PC-9 (cell line): Measurements from ENCODE around the gene AKNAD1. TPM values are rescaled to one million over a fixed set of nuclear protein-coding genes. Genes with fewer than 3 reads are reported as not detected.

ENCODE experiments used
- BruUV-seq: library from RNA; stranded (reverse); fragments of 400-500 nt; replicated peaks from 2 replicates; lab custom pipeline; 2021; lab: Mats Ljungman, UMichigan
- CTCF ChIA-PET: fragments of 300-600 bp; sonication (Branson Sonifier 250); formaldehyde crosslinking; loops from one replicate; lab custom pipeline; 2022; ENCODE audit warnings: antibody characterized with exemption; lab: Charles Lee
- POLR2A ChIA-PET: fragments of 300-600 bp; sonication (Branson Sonifier 250); formaldehyde crosslinking; loops from one replicate; lab custom pipeline; 2022; ENCODE audit warnings: antibody characterized with exemption; ENCODE audit not compliant: unreplicated experiment; lab: Charles Lee
- DNase-seq, 2 experiments: peaks; one replicate each; pipeline versions ENCODE4 v3.0.0 to v3.0.0-alpha.2; 2015 to 2022; ENCODE audit warnings: mixed read lengths in 1 of 2
- H2AFZ ChIP-seq: fragments of 200-600 bp; sonication (generic); 2 replicates; pipeline ENCODE4 v1.8.1; 2017; ENCODE audit warnings: antibody characterized with exemption
- H3F3A ChIP-seq: fragments of 200-600 bp; sonication (generic); 2 replicates; pipeline ENCODE4 v1.8.1; 2017; ENCODE audit warnings: antibody characterized with exemption, mild to moderate bottlenecking, low read depth; ENCODE audit not compliant: insufficient read depth
- H3K27ac ChIP-seq: fragments of 200-600 bp; sonication (generic); 2 replicates; pipeline ENCODE4 v1.6.1; 2016; ENCODE audit warnings: mixed run types
- H3K27me3 ChIP-seq: fragments of 200-600 bp; sonication (generic); 2 replicates; pipeline ENCODE4 v1.6.1; 2016; ENCODE audit warnings: low read depth, mixed run types; ENCODE audit not compliant: insufficient read depth
- H3K36me3 ChIP-seq: fragments of 200-600 bp; sonication (generic); 2 replicates; pipeline ENCODE4 v1.6.1; 2016; ENCODE audit warnings: low read depth, mixed run types
- H3K4me1 ChIP-seq: fragments of 200-600 bp; sonication (generic); replicated peaks from 2 replicates; pipeline ENCODE4 v1.6.1; 2016; ENCODE audit warnings: mixed run types; ENCODE audit not compliant: insufficient read depth
- H3K4me2 ChIP-seq: fragments of 200-600 bp; sonication (generic); 2 replicates; pipeline ENCODE4 v1.6.1; 2017; ENCODE audit warnings: mixed run types
- H3K4me3 ChIP-seq: fragments of 200-600 bp; sonication (generic); 2 replicates; pipeline ENCODE4 v1.6.1; 2016; ENCODE audit warnings: mixed run types
- H3K79me2 ChIP-seq: fragments of 200-600 bp; sonication (generic); 2 replicates; pipeline ENCODE4 v1.6.1; 2017; ENCODE audit warnings: low read depth, mixed run types
- H3K9me2 ChIP-seq: fragments of 200-600 bp; sonication (generic); 2 replicates; pipeline ENCODE4 v1.8.1; 2017; ENCODE audit warnings: mild to moderate bottlenecking; ENCODE audit not compliant: insufficient read depth
- H3K9me3 ChIP-seq: fragments of 200-600 bp; sonication (generic); 2 replicates; pipeline ENCODE4 v1.8.1; 2016; ENCODE audit warnings: low read depth; ENCODE audit not compliant: insufficient read depth
- H4K20me1 ChIP-seq: fragments of 200-600 bp; sonication (generic); 2 replicates; pipeline ENCODE4 v1.8.1; 2017; ENCODE audit not compliant: insufficient read depth
- CTCF ChIP-seq: fragments of 200-600 bp; sonication (generic); conservative IDR thresholded peaks from 2 replicates; pipeline ENCODE4 v1.6.1; 2017; ENCODE audit warnings: mixed run types, antibody characterized with exemption, mild to moderate bottlenecking, moderate library complexity
- EZH2 ChIP-seq: fragments of 200-600 bp; sonication (generic); IDR thresholded peaks from 2 replicates; pipeline ENCODE4 v1.8.0; 2017; ENCODE audit warnings: antibody characterized with exemption, low read depth
- intact Hi-C: fragments of 100-400 bp; cut with micrococcal nuclease; formaldehyde crosslinking; loops from one replicate; pipeline ENCODE4 v1.10.0; 2022; ENCODE audit not compliant: unreplicated experiment
- total RNA-seq: library from RNA; stranded (reverse); gene quantifications from 2 replicates; pipeline ENCODE4 v1.2.3, GENCODE V29; 2021

The AKNAD1 gene
- total RNA-seq, 1 experiment from 2014 or later, result not detected

GRCh38 chr1:108808438-108808837, 48.5 kb downstream of the AKNAD1 start:
- peaks cover 11% of the 10 kb centered on the region for H3K4me1 ChIP-seq
- no peaks in the 10 kb centered on the region for H4K20me1 ChIP-seq
- peaks cover 3% of the 10 kb centered on the region; the same call in 1 of the 2 replicates for H3K9me3 ChIP-seq
- no peaks in the 10 kb centered on the region for H3K79me2 ChIP-seq
- peaks cover 9% of the 10 kb centered on the region for H3F3A ChIP-seq
- no peaks in the 10 kb centered on the region; the same call in none of the 2 replicates for H3K36me3 ChIP-seq
- H3K27ac ChIP-seq, result no peak overlapping the region
- no peaks in the 10 kb centered on the region for H3K27me3 ChIP-seq
- TF ChIP-seq EZH2 (no peak), CTCF (no peak)
- H3K4me3 ChIP-seq, result no peak overlapping the region
- H3K4me2 ChIP-seq, result no peak overlapping the region
- ChIA-PET CTCF (no interaction called here), POLR2A (no interaction called here)
- no peaks in the 10 kb centered on the region for H3K9me2 ChIP-seq
- BruUV-seq, result no TSS peak
- intact Hi-C loops, result no loop called here
- no peak overlapping the region for H2AFZ ChIP-seq
- no peak for DNase-seq

GRCh38 chr1:108803548-108803947, 53.3 kb downstream of the AKNAD1 start:
- Histone ChIP-seq H4K20me1 (no peaks in the 10 kb centered on the region), H2AFZ (no peak overlapping the region), H3K36me3 (peaks cover 29% of the 10 kb centered on the region), H3K79me2 (no peaks in the 10 kb centered on the region), H3K9me2 (no peaks in the 10 kb centered on the region), H3F3A (peaks cover 9% of the 10 kb centered on the region; the same call in 1 of the 2 replicates), H3K4me2 (no peak overlapping the region), H3K27me3 (no peaks in the 10 kb centered on the region), H3K9me3 (no peaks in the 10 kb centered on the region), H3K27ac (no peak overlapping the region), H3K4me1 (no peaks in the 10 kb centered on the region), H3K4me3 (no peak overlapping the region)
- DNase-seq, result no peak
- BruUV-seq, result no TSS peak
- ChIA-PET POLR2A (no interaction called here), CTCF (interaction anchor here (0.6 kb wide), 1 partner anchor 766 kb away, joined by 3 read pairs; no protein-coding TSS in a partner anchor)
- TF ChIP-seq CTCF (no peak), EZH2 (no peak)
- intact Hi-C loops, result no loop called here

GRCh38 chr1:108801101-108801500, 55.8 kb downstream of the AKNAD1 start:
- Histone ChIP-seq H2AFZ (no peak overlapping the region), H3K79me2 (no peaks in the 10 kb centered on the region), H3K9me3 (no peaks in the 10 kb centered on the region), H4K20me1 (no peaks in the 10 kb centered on the region), H3K9me2 (no peaks in the 10 kb centered on the region), H3F3A (0 out of 2 replicates have a peak, but pooled peaks cover 4% of the 10 kb centered on the region), H3K4me2 (no peak overlapping the region), H3K27ac (no peak overlapping the region), H3K4me1 (no peaks in the 10 kb centered on the region), H3K36me3 (peaks cover 39% of the 10 kb centered on the region), H3K4me3 (no peak overlapping the region), H3K27me3 (no peaks in the 10 kb centered on the region)
- BruUV-seq, result no TSS peak
- DNase-seq, result no peak
- ChIA-PET POLR2A (interaction anchor here (0.7 kb wide), 1 partner anchor 130 kb away, joined by 8 read pairs; no protein-coding TSS in a partner anchor), CTCF (no interaction called here)
- intact Hi-C loops, result no loop called here
- no peak for TF ChIP-seq CTCF
- TF ChIP-seq EZH2, result no peak
